HCT116 (cell line): ENCODE data around the gene VLDLR. TPM values are rescaled to one million over a fixed set of nuclear protein-coding genes. Genes with fewer than 3 reads are reported as not detected.

Experiments
- ATAC-seq: fragments of 200-7000 bp; cut with Tn5 transposase; 2 replicates; pipeline ENCODE4 v1.9.1; 2020; ENCODE audit warnings: mild to moderate bottlenecking, moderate library complexity
- BruUV-seq: library from RNA; stranded (reverse); fragments of 400-500 nt; replicated peaks from 2 replicates; lab custom pipeline; 2021; lab: Mats Ljungman, UMichigan
- CTCF ChIA-PET: fragments of 300-600 bp; sonication (Branson Sonifier 250); formaldehyde crosslinking; loops from one replicate; lab custom pipeline; 2021; ENCODE audit warnings: antibody characterized with exemption; lab: Charles Lee
- POLR2A ChIA-PET: fragments of 300-600, 350-600 bp; sonication (Branson Sonifier 250); formaldehyde crosslinking; loops from one replicate; lab custom pipeline; 2021; ENCODE audit warnings: antibody characterized with exemption; lab: Charles Lee
- RAD21 ChIA-PET, 2 experiments: fragments of 300-600 bp; sonication (Branson Sonifier 250); formaldehyde crosslinking; loops; one replicate each; lab custom pipeline; 2023; ENCODE audit warnings: low total read pairs in 2 of 2; ENCODE audit not compliant: uncharacterized antibody in 2 of 2, unreplicated experiment in 2 of 2, low non-redundant PET in 1 of 2; lab: Charles Lee
- DNase-seq: peaks from one replicate; pipeline ENCODE4 v3.0.0-alpha.2; 2010; ENCODE audit warnings: low read depth, low spot score
- H2AFZ ChIP-seq: fragments of 200-600 bp; shearing (Covaris generic), sonication (generic); 2 replicates; pipeline ENCODE4 v1.6.1; 2017; ENCODE audit warnings: low read depth, mixed run types, mixed read lengths, antibody characterized with exemption, low read length; ENCODE audit not compliant: poor library complexity, severe bottlenecking
- H3K27ac ChIP-seq: 2 replicates; pipeline ENCODE4 v1.5.1; 2012; ENCODE audit warnings: low read depth, low read length
- H3K27me3 ChIP-seq: fragments of 200-600 bp; sonication (generic); 2 replicates; pipeline ENCODE4 v1.6.1; 2016; ENCODE audit warnings: mixed run types, low read length, mixed read lengths; ENCODE audit not compliant: insufficient read depth
- H3K36me3 ChIP-seq, 2 experiments: fragments of 200-500 bp in 1 of 2; fragments of 200-600 bp in 1 of 2; sonication (Bioruptor generic) in 1 of 2; sonication (generic) in 1 of 2; 2 replicates each; pipeline versions ENCODE4 v1.5.1 to v1.6.1; 2014 to 2016; ENCODE audit warnings: low read length in 2 of 2, inconsistent platforms in 1 of 2, mixed read lengths in 1 of 2, mixed run types in 1 of 2; ENCODE audit not compliant: insufficient read depth in 2 of 2, control insufficient read depth in 1 of 2
- H3K4me1 ChIP-seq, 2 experiments: fragments of 200-600 bp in 1 of 2; sonication (generic) in 1 of 2; 2 replicates each; pipeline versions ENCODE4 v1.5.1 to v1.6.1; 2012 to 2017; ENCODE audit warnings: low read length in 2 of 2, inconsistent platforms in 1 of 2, mild to moderate bottlenecking in 1 of 2, mixed read lengths in 1 of 2, mixed run types in 1 of 2, moderate library complexity in 1 of 2; ENCODE audit not compliant: insufficient read depth in 2 of 2, control insufficient read depth in 1 of 2
- H3K4me2 ChIP-seq: fragments of 200-600 bp; sonication (generic); 2 replicates; pipeline ENCODE4 v1.6.1; 2017; ENCODE audit warnings: mixed run types, low read length, mixed read lengths
- H3K4me3 ChIP-seq, 2 experiments: fragments of 200-600 bp in 1 of 2; sonication (generic) in 1 of 2; replicated peaks in 1 of 2; 2 replicates each; pipeline ENCODE4 v1.5.1; 2011 to 2016; ENCODE audit warnings: low read length in 2 of 2, control low read depth in 1 of 2, low read depth in 1 of 2, mild to moderate bottlenecking in 1 of 2, mixed read lengths in 1 of 2, mixed run types in 1 of 2
- H3K79me2 ChIP-seq: fragments of 200-600 bp; sonication (generic); 2 replicates; pipeline ENCODE4 v1.6.1; 2017; ENCODE audit warnings: mild to moderate bottlenecking, mixed run types, low read length, moderate library complexity, mixed read lengths; ENCODE audit not compliant: insufficient read depth
- H3K9ac ChIP-seq: fragments of 200-600 bp; sonication (generic); 2 replicates; pipeline ENCODE4 v1.6.1; 2016; ENCODE audit warnings: low read length, mixed read lengths
- H3K9me2 ChIP-seq: fragments of 200-600 bp; sonication (generic), shearing (Covaris generic); 2 replicates; pipeline ENCODE4 v1.6.1; 2017; ENCODE audit warnings: mixed run types, mild to moderate bottlenecking, moderate library complexity; ENCODE audit not compliant: insufficient read depth
- H3K9me3 ChIP-seq, 2 experiments: fragments of 200-500 bp in 1 of 2; fragments of 200-600 bp in 1 of 2; sonication (Bioruptor generic) in 1 of 2; sonication (generic) in 1 of 2; 2 replicates each; pipeline ENCODE4 v1.6.1; 2014 to 2017; ENCODE audit warnings: low read length in 2 of 2, mixed read lengths in 2 of 2, inconsistent platforms in 1 of 2, low read depth in 1 of 2, mild to moderate bottlenecking in 1 of 2, mixed run types in 1 of 2, moderate library complexity in 1 of 2; ENCODE audit not compliant: control insufficient read depth in 1 of 2, insufficient read depth in 1 of 2
- H4K20me1 ChIP-seq: fragments of 200-600 bp; sonication (generic), shearing (Covaris generic); 2 replicates; pipeline ENCODE4 v1.6.1; 2017; ENCODE audit warnings: mixed run types, mild to moderate bottlenecking, moderate library complexity; ENCODE audit not compliant: insufficient read depth
- CEBPB ChIP-seq: IDR thresholded peaks from 2 replicates; pipeline ENCODE4 v1.6.1; 2012; ENCODE audit warnings: low read depth
- EGR1 ChIP-seq: IDR thresholded peaks from 2 replicates; pipeline ENCODE4 v1.6.1; 2012; ENCODE audit warnings: low read depth
- EZH2 ChIP-seq: fragments of 200-600 bp; sonication (generic); IDR thresholded peaks from 2 replicates; pipeline ENCODE4 v1.6.1; 2017; ENCODE audit warnings: antibody characterized with exemption, mixed run types
- EZH2phosphoT487 ChIP-seq: fragments of 200-600 bp; IDR thresholded peaks from 2 replicates; pipeline ENCODE4 v1.6.1; 2018; ENCODE audit warnings: antibody characterized with exemption, borderline replicate concordance
- FOSL1 ChIP-seq: IDR thresholded peaks from 2 replicates; pipeline ENCODE4 v1.6.1; 2012; ENCODE audit warnings: low read depth
- JUND ChIP-seq: IDR thresholded peaks from 2 replicates; pipeline ENCODE4 v1.6.1; 2012
- POLR2AphosphoS5 ChIP-seq: IDR thresholded peaks from 2 replicates; pipeline ENCODE4 v1.6.1; 2011; ENCODE audit warnings: mild to moderate bottlenecking, low read depth, low read length, moderate library complexity
- RAD21 ChIP-seq: IDR thresholded peaks from 2 replicates; pipeline ENCODE4 v1.6.1; 2012; ENCODE audit warnings: low read depth, mild to moderate bottlenecking
- SIN3A ChIP-seq: IDR thresholded peaks from 2 replicates; pipeline ENCODE4 v1.6.1; 2012; ENCODE audit warnings: low read depth
- SP1 ChIP-seq: IDR thresholded peaks from 2 replicates; pipeline ENCODE4 v1.6.1; 2012; ENCODE audit warnings: low read depth
- TCF7L2 ChIP-seq: IDR thresholded peaks from 2 replicates; pipeline ENCODE4 v1.7.0; 2011; ENCODE audit warnings: borderline replicate concordance, inconsistent platforms; ENCODE audit not compliant: insufficient read depth, insufficient read length; ENCODE audit errors: extremely low read depth
- ZFX ChIP-seq: fragments of 450-650 bp; IDR thresholded peaks from 2 replicates; pipeline ENCODE4 v1.6.1; 2017
- ZNF274 ChIP-seq: fragments of 200-500 bp; sonication (Bioruptor generic); IDR thresholded peaks from 2 replicates; pipeline ENCODE4 v1.6.1; 2014; ENCODE audit warnings: mild to moderate bottlenecking, low read depth, low read length, inconsistent platforms
- intact Hi-C: fragments of 100-400 bp; cut with micrococcal nuclease; formaldehyde crosslinking; loops from 2 replicates; pipeline ENCODE4 v1.10.0; 2022
- total RNA-seq: library from RNA; stranded (reverse); gene quantifications from one replicate; pipeline ENCODE4 v1.2.1, GENCODE V29; 2021; ENCODE audit not compliant: unreplicated experiment
- TF ChIP-seq, protein P1 (sequence below): IDR thresholded peaks from 2 replicates; pipeline ENCODE4 v1.6.1; 2012; ENCODE audit warnings: low read depth
- TF ChIP-seq, protein P2 (sequence below): IDR thresholded peaks from 2 replicates; pipeline ENCODE4 v1.6.1; 2012
- TF ChIP-seq, protein P3 (sequence below): IDR thresholded peaks from 2 replicates; pipeline ENCODE4 v1.6.1; 2012

VLDLR gene
- total RNA-seq, 1 experiment from 2014 or later: 0.17 TPM

DNA sequence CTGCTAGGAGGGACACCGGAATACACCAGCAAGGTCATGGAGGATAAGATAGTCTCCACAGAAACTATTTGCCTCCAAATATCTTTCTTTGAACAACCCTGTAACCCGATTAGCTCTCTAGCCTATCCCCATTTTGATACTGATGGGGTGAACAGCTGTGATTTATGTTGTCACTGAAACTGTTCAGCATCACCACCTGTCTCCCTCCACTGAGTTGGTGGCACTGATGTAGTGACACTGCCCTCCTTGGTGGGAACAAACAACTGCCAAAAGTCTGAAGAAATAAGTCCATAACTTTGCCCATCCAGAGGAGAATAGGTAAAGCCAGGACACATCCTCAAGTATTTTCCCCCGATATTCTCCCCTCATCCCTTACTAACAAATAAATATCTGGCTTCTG, 71.5 kb downstream of the VLDLR start:
- Histone ChIP-seq H2AFZ (no peak overlapping the region), H3K9me3 (no peaks in the 10 kb centered on the region), H3K27ac (no peak overlapping the region), H3K36me3 (no peaks in the 10 kb centered on the region), H3K4me1 (no peaks in the 10 kb centered on the region), H3K9me2 (no peaks in the 10 kb centered on the region), H3K4me3 (no peak overlapping the region), H4K20me1 (no peaks in the 10 kb centered on the region), H3K27me3 (no peaks in the 10 kb centered on the region), H3K79me2 (no peaks in the 10 kb centered on the region), H3K9ac (no peak overlapping the region), H3K4me2 (no peak overlapping the region)
- ChIA-PET POLR2A (no interaction called here), RAD21 (no interaction called here), CTCF (no interaction called here)
- no peak for DNase-seq
- ATAC-seq: no peak
- intact Hi-C loops: no loop called here
- no peak for TF ChIP-seq SIN3A
- no TSS peak for BruUV-seq

DNA sequence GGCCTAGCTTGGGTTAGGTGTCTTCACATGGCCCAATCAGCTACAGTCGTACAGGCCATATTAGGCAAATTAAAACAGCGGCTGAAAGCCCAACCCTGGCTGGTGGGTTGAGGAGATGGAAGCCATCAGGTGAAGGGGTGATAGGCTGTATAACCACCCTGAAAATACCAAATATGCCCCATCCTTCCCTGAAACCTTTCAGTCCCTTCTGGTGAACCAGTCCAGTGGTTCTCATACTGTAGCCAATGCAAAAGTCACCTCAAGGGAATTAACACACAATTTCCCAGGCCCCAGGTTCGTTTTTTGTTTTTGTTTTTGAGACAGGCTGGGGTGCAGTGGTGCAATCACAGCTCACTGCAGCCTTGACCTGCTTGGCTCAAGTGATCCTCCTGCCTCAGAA, 75.9 kb downstream of the VLDLR start:
- BruUV-seq: no TSS peak
- CTCF ChIA-PET: no interaction called here
- ATAC-seq (no peak), DNase-seq (no peak)
- no peaks in the 10 kb centered on the region for H3K36me3 ChIP-seq
- POLR2A ChIA-PET: no interaction called here
- no peak overlapping the region for H2AFZ ChIP-seq
- RAD21 ChIA-PET: no interaction called here
- H3K4me1 ChIP-seq: no peaks in the 10 kb centered on the region
- H3K4me2 ChIP-seq: no peak overlapping the region
- no peak overlapping the region for H3K27ac ChIP-seq
- H3K4me3 ChIP-seq: no peak overlapping the region
- H3K79me2 ChIP-seq: no peaks in the 10 kb centered on the region
- H3K9me3 ChIP-seq: no peaks in the 10 kb centered on the region
- H3K9ac ChIP-seq: no peak overlapping the region
- H4K20me1 ChIP-seq: no peaks in the 10 kb centered on the region
- TF ChIP-seq ZFX: no peak
- no peak for TF ChIP-seq EZH2
- TF ChIP-seq, protein P1, sequence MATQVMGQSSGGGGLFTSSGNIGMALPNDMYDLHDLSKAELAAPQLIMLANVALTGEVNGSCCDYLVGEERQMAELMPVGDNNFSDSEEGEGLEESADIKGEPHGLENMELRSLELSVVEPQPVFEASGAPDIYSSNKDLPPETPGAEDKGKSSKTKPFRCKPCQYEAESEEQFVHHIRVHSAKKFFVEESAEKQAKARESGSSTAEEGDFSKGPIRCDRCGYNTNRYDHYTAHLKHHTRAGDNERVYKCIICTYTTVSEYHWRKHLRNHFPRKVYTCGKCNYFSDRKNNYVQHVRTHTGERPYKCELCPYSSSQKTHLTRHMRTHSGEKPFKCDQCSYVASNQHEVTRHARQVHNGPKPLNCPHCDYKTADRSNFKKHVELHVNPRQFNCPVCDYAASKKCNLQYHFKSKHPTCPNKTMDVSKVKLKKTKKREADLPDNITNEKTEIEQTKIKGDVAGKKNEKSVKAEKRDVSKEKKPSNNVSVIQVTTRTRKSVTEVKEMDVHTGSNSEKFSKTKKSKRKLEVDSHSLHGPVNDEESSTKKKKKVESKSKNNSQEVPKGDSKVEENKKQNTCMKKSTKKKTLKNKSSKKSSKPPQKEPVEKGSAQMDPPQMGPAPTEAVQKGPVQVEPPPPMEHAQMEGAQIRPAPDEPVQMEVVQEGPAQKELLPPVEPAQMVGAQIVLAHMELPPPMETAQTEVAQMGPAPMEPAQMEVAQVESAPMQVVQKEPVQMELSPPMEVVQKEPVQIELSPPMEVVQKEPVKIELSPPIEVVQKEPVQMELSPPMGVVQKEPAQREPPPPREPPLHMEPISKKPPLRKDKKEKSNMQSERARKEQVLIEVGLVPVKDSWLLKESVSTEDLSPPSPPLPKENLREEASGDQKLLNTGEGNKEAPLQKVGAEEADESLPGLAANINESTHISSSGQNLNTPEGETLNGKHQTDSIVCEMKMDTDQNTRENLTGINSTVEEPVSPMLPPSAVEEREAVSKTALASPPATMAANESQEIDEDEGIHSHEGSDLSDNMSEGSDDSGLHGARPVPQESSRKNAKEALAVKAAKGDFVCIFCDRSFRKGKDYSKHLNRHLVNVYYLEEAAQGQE: no peak
- no peak for TF ChIP-seq RAD21
- no peak for TF ChIP-seq TCF7L2
- TF ChIP-seq, protein P2, sequence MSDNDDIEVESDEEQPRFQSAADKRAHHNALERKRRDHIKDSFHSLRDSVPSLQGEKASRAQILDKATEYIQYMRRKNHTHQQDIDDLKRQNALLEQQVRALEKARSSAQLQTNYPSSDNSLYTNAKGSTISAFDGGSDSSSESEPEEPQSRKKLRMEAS: no peak
- TF ChIP-seq, protein P3, sequence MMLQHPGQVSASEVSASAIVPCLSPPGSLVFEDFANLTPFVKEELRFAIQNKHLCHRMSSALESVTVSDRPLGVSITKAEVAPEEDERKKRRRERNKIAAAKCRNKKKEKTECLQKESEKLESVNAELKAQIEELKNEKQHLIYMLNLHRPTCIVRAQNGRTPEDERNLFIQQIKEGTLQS: no peak
- no peak for TF ChIP-seq FOSL1
- TF ChIP-seq CEBPB: no peak
- no peak for TF ChIP-seq EZH2phosphoT487
- TF ChIP-seq SIN3A: no peak
- no peak for TF ChIP-seq EGR1
- TF ChIP-seq POLR2AphosphoS5: no peak
- TF ChIP-seq ZNF274: no peak
- no peak for TF ChIP-seq JUND
- TF ChIP-seq SP1: no peak
- TF ChIP-seq, all 23 proteins: peak for 0
- intact Hi-C loops: no loop called here
- Histone ChIP-seq H3K27me3 (no peaks in the 10 kb centered on the region), H3K9me2 (no peaks in the 10 kb centered on the region)
